Activated naive CD4-positive, alpha-beta T cell treated with anti-CD3 and anti-CD28 coated beads, Interleukin-2, amount 50 U/mL, for 24 hours (primary cell): Measurements from ENCODE around the gene SPATA18.
A peak's percentile ranks its signal among the peaks of the same experiment; 100 is the strongest.

ENCODE experiments used
- H3K27ac Mint-ChIP-seq: one replicate; pipeline ENCODE4 v1.8.0; 2021; ENCODE audit warnings: mild to moderate bottlenecking, mixed read lengths
- H3K27me3 Mint-ChIP-seq: one replicate; pipeline ENCODE4 v1.8.0; 2021; ENCODE audit warnings: mixed read lengths
- H3K36me3 Mint-ChIP-seq: one replicate; pipeline ENCODE4 v1.8.0; 2021; ENCODE audit warnings: mixed read lengths
- H3K4me1 Mint-ChIP-seq: one replicate; pipeline ENCODE4 v1.8.0; 2021; ENCODE audit warnings: mixed read lengths
- H3K4me3 Mint-ChIP-seq: one replicate; pipeline ENCODE4 v1.8.0; 2021; ENCODE audit warnings: mild to moderate bottlenecking, mixed read lengths
- H3K9me3 Mint-ChIP-seq: one replicate; pipeline ENCODE4 v1.8.0; 2021; ENCODE audit warnings: mixed read lengths

Gene SPATA18, protein sequence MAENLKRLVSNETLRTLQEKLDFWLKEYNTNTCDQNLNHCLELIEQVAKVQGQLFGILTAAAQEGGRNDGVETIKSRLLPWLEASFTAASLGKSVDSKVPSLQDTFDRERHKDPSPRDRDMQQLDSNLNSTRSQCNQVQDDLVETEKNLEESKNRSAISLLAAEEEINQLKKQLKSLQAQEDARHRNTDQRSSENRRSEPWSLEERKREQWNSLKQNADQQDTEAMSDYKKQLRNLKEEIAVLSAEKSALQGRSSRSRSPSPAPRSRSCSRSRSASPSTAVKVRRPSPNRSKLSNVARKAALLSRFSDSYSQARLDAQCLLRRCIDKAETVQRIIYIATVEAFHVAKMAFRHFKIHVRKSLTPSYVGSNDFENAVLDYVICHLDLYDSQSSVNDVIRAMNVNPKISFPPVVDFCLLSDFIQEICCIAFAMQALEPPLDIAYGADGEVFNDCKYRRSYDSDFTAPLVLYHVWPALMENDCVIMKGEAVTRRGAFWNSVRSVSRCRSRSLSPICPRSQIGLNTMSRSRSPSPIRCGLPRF

DNA sequence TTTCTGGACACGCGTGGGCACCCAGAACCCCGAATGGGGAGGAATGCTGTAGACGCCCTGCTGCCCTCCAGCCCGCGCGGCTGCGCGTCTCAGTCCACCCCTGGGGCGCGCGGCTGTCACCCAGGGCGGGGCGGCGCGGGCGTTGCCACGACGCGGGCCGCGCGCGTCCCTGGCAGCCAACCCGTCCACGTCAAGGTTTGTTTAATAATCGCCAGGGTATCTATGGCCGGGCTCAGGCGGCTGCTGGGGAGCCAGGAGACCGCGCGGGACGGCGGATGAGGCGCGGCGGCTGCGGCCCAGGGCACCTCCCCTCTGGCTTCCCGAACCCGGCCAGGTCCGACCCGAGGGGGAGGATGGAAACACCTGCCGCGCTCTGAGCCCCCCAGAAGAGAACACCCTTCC lies at the start of gene SPATA18:
SPATA18 (plus strand) TSS at position 92 of the 402 bp plus-strand sequence. CDS start 401 bp downstream, outside the sequence.
- H3K27me3 Mint-ChIP-seq = peaks cover 54% of the 10 kb centered on the region
- H3K36me3 Mint-ChIP-seq = no peaks in the 10 kb centered on the region
- H3K9me3 Mint-ChIP-seq = no peaks in the 10 kb centered on the region
- H3K4me3 Mint-ChIP-seq = peak within 1 kb of the TSS; percentile 37
- H3K4me1 Mint-ChIP-seq = peaks cover 11% of the 10 kb centered on the region
- no peak within 1 kb of the TSS for H3K27ac Mint-ChIP-seq

DNA sequence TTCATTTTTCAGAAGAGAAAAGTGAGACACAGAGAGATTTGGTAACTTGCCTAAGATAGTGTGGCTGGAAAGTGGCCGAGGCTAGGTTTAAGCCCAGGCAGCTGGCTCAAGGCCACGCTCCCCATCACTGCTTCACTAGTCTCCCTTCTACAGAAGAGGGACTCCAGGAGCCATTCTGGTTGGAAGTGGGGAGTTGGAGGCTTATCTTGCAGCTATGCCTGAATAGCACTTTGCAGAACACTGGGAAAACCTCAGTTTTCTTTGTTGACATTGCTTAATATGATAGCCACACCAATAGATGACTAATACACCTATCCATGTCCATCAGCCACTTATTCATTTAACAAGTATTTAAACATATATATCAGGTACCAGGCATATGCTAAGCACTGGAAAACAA lies 49.5 kb upstream of the SPATA18 start:
- peaks cover 3% of the 10 kb centered on the region for H3K27me3 Mint-ChIP-seq
- no peaks in the 10 kb centered on the region for H3K9me3 Mint-ChIP-seq
- H3K36me3 Mint-ChIP-seq = no peaks in the 10 kb centered on the region
- H3K27ac Mint-ChIP-seq = no peak overlapping the region
- H3K4me3 Mint-ChIP-seq = no peak overlapping the region
- no peaks in the 10 kb centered on the region for H3K4me1 Mint-ChIP-seq

- Mint-ChIP-seq H3K27me3 (no peaks in the 10 kb centered on the region), H3K36me3 (no peaks in the 10 kb centered on the region), H3K27ac (no peak overlapping the region), H3K4me3 (no peak overlapping the region), H3K9me3 (no peaks in the 10 kb centered on the region), H3K4me1 (no peaks in the 10 kb centered on the region)
Measured at GRCh38 chr4:52004414-52004813, 46.7 kb upstream of the SPATA18 start.

- H3K27ac Mint-ChIP-seq = no peak overlapping the region
- no peaks in the 10 kb centered on the region for H3K27me3 Mint-ChIP-seq
- no peaks in the 10 kb centered on the region for H3K4me1 Mint-ChIP-seq
- no peaks in the 10 kb centered on the region for H3K9me3 Mint-ChIP-seq
- H3K4me3 Mint-ChIP-seq = no peak overlapping the region
- no peaks in the 10 kb centered on the region for H3K36me3 Mint-ChIP-seq
Measured at GRCh38 chr4:52005604-52006273, 45.4 kb upstream of the SPATA18 start.

- Mint-ChIP-seq H3K4me1 (peaks cover 4% of the 10 kb centered on the region), H3K27me3 (no peaks in the 10 kb centered on the region), H3K36me3 (no peaks in the 10 kb centered on the region), H3K27ac (no peak overlapping the region), H3K9me3 (no peaks in the 10 kb centered on the region), H3K4me3 (no peak overlapping the region)
Measured at GRCh38 chr4:52006887-52007286, 44.2 kb upstream of the SPATA18 start.

DNA sequence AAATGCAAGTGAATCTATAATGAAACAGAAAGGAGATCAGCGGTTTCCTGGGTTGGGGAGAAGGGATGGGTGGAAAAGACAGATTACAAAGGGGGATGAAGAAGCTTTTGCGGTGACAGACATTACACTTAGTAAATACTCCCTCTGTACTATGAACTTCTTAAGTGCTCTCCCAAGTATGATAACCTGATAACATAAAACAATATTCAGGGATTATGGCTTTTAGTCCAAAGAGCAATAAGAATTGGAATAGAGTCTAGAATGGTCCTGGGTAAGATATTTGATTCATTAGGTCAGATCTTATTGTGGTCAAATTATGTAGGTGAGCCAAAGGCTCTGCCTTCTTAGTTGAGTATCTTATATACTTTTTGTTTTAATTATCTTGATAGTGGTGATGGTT lies 40.1 kb upstream of the SPATA18 start:
- H3K4me3 Mint-ChIP-seq = no peak overlapping the region
- no peaks in the 10 kb centered on the region for H3K36me3 Mint-ChIP-seq
- H3K4me1 Mint-ChIP-seq = peaks cover 4% of the 10 kb centered on the region
- H3K27ac Mint-ChIP-seq = no peak overlapping the region
- no peaks in the 10 kb centered on the region for H3K27me3 Mint-ChIP-seq
- H3K9me3 Mint-ChIP-seq = no peaks in the 10 kb centered on the region

GRCh38 chr4:52012651-52013050 lies 38.5 kb upstream of the SPATA18 start:
- no peaks in the 10 kb centered on the region for H3K9me3 Mint-ChIP-seq
- H3K27me3 Mint-ChIP-seq = no peaks in the 10 kb centered on the region
- no peak overlapping the region for H3K4me3 Mint-ChIP-seq
- H3K36me3 Mint-ChIP-seq = no peaks in the 10 kb centered on the region
- H3K27ac Mint-ChIP-seq = no peak overlapping the region
- peaks cover 4% of the 10 kb centered on the region for H3K4me1 Mint-ChIP-seq

GRCh38 chr4:52014903-52015302 lies 36.2 kb upstream of the SPATA18 start:
- Mint-ChIP-seq H3K9me3 (no peaks in the 10 kb centered on the region), H3K4me3 (no peak overlapping the region), H3K27me3 (no peaks in the 10 kb centered on the region), H3K27ac (no peak overlapping the region), H3K4me1 (peaks cover 4% of the 10 kb centered on the region), H3K36me3 (no peaks in the 10 kb centered on the region)

- Mint-ChIP-seq H3K4me3 (no peak overlapping the region), H3K27me3 (no peaks in the 10 kb centered on the region), H3K4me1 (peaks cover 4% of the 10 kb centered on the region), H3K9me3 (no peaks in the 10 kb centered on the region), H3K36me3 (no peaks in the 10 kb centered on the region), H3K27ac (no peak overlapping the region)
Measured at GRCh38 chr4:52015366-52015765, 35.7 kb upstream of the SPATA18 start.

DNA sequence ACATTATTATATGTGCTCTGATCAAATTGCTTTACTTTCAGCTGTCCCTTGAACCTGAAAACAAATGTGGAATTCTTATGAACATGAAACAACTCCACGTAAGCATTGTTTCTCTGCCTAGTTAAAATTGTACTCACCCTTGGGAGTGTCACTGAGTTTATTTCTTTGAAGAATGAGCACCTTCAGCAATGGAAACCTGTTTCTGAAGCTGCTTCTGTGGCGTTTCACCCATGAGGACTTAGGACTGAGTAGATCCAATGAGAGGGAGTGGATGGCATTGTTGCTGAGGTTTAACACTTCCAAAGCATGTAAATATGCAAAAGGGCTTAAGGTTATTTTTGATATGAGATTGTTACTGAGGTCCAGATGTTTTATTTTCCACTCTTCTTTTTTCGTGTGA lies 34.1 kb upstream of the SPATA18 start:
- no peaks in the 10 kb centered on the region for H3K9me3 Mint-ChIP-seq
- no peak overlapping the region for H3K4me3 Mint-ChIP-seq
- no peaks in the 10 kb centered on the region for H3K4me1 Mint-ChIP-seq
- H3K36me3 Mint-ChIP-seq = no peaks in the 10 kb centered on the region
- H3K27me3 Mint-ChIP-seq = no peaks in the 10 kb centered on the region
- H3K27ac Mint-ChIP-seq = no peak overlapping the region

- no peaks in the 10 kb centered on the region for H3K36me3 Mint-ChIP-seq
- no peak overlapping the region for H3K27ac Mint-ChIP-seq
- no peak overlapping the region for H3K4me3 Mint-ChIP-seq
- H3K4me1 Mint-ChIP-seq = no peaks in the 10 kb centered on the region
- no peaks in the 10 kb centered on the region for H3K27me3 Mint-ChIP-seq
- no peaks in the 10 kb centered on the region for H3K9me3 Mint-ChIP-seq
Measured at GRCh38 chr4:52017814-52018213, 33.3 kb upstream of the SPATA18 start.

- no peaks in the 10 kb centered on the region for H3K4me1 Mint-ChIP-seq
- no peaks in the 10 kb centered on the region for H3K9me3 Mint-ChIP-seq
- H3K36me3 Mint-ChIP-seq = no peaks in the 10 kb centered on the region
Measured at GRCh38 chr4:52019936-52020657, 31.0 kb upstream of the SPATA18 start, which contains the start of gene LRRC66. Gene LRRC66 (minus strand): TSS chr4:52020363. CDS start chr4:52017613, 2,750 bp downstream.

DNA sequence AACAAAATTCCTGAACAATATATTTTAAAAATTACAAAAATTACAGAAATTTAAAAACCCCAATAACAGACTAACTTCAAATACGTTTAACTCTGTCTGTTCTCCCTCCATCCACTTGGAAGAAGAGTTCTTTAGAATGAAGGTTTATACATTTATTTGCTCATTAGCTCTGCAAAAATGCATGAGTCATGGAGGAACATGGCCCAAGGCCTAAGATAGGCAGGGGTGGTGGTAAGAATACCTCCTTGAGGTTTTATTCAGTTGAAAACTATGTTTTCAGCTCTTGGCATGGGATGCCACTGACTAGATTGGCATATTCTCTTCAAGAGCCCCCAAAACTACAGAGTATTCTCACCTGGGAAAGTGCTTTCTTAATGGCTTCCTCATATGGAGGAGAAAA lies 22.1 kb upstream of the SPATA18 start:
- Mint-ChIP-seq H3K4me3 (no peak overlapping the region), H3K9me3 (no peaks in the 10 kb centered on the region), H3K27ac (no peak overlapping the region), H3K27me3 (no peaks in the 10 kb centered on the region), H3K4me1 (no peaks in the 10 kb centered on the region), H3K36me3 (no peaks in the 10 kb centered on the region)

More at GRCh38 chr4:52019936-52020657, 31.0 kb upstream of the SPATA18 start, which contains the start of gene LRRC66:
- Mint-ChIP-seq H3K27ac (peak within 1 kb of the TSS; percentile 32), H3K4me3 (no peak within 1 kb of the TSS), H3K27me3 (no peaks in the 10 kb centered on the region)

DNA sequence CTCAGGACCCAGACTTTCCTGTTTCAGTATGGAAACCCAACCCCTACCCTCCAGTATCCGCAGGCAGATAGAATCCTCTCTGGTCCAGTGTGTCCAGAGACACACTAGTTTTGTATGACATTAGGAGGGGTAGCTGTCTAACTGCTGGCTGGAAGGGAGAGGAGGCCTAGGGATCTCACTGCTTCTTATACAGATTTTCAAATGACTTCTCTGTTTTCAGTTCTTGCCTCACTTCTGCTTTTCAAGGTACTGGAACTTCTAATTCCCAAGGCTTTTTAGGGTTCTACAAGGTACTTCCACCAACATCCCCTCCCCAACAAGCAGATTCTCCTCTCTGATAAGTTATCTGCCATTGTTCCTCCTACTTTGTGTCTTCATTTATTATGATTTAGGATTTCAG lies 19.1 kb upstream of the SPATA18 start:
- Mint-ChIP-seq H3K4me3 (no peak overlapping the region), H3K27ac (no peak overlapping the region), H3K9me3 (no peaks in the 10 kb centered on the region), H3K36me3 (no peaks in the 10 kb centered on the region), H3K4me1 (peaks cover 8% of the 10 kb centered on the region), H3K27me3 (peaks cover 2% of the 10 kb centered on the region)

- Mint-ChIP-seq H3K4me3 (no peak overlapping the region), H3K27me3 (peaks cover 8% of the 10 kb centered on the region), H3K4me1 (peaks cover 14% of the 10 kb centered on the region), H3K27ac (no peak overlapping the region), H3K36me3 (no peaks in the 10 kb centered on the region), H3K9me3 (no peaks in the 10 kb centered on the region)
Measured at GRCh38 chr4:52035190-52035589, 15.9 kb upstream of the SPATA18 start.
